NCI-H1417 (cell line): Measurements from ENCODE around the gene STK36.
A peak's percentile ranks its signal among the peaks of the same experiment; 100 is the strongest.

Experiments used
- DNase-seq, 3 experiments: peaks; one replicate each; lab custom pipeline; 2025; lab: John Stamatoyannopoulos, UW

The STK36 gene

GRCh38 chr2:218659988-218660358 is 11.9 kb upstream of the STK36 start:
- DNase-seq = no peak

DNA sequence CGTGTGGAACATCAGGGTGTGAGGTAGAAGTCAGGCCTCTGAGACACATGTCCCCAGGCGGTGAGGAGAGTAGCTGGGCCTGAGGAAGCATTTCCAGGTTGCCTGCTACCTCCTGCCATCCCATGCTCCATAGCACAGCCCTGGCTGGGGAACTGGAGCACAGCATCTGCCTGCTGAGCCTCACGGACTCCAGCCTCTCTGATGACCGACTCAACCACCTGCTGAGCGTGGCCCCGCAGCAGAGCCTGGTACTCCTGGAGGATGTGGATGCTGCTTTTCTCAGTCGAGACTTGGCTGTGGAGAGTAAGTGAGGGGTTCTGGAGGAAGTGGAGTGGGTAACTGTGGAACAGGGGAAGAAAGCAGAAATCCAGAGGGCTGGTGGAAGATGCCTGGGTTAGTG is 9.5 kb upstream of the STK36 start:
- DNase-seq = no peak

DNA sequence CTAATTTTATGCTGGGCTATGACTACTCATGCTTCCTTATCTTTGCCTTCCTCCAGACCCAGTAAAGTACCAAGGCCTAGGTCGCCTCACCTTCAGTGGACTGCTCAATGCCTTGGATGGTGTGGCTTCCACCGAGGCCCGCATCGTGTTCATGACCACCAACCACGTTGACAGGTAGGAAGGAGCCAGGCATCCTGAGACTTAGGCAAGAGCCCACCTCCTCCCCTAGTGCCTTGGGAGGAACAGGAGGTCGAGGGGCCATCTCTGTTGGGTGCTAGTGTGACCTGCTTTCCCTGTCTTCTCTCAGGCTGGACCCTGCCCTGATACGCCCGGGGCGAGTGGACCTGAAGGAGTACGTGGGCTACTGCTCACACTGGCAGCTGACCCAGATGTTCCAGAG is 9.1 kb upstream of the STK36 start:
- DNase-seq = no peak

GRCh38 chr2:218663901-218664300 is 8.0 kb upstream of the STK36 start:
- DNase-seq = no peak

DNA sequence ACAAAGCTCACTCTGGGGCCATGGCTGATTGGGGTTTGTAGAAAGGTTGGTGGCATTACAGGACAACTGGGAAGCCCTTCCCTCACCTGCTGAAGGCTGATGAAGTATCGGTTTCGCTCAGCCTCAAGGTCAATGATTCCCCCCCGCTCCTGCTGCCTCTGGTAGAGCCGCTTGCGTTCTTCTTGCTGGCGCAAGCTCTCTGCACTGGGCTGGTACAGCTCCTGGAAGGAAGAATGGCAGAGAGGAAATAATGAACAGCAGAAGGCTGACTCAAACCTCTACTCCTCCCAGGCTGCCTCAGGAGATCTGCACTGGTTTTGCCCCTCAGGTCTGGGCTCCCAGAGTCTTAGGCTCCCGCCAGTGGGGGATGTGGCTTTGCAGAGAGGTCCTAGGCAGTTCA is 7.2 kb upstream of the STK36 start:
- no peak for DNase-seq

DNA sequence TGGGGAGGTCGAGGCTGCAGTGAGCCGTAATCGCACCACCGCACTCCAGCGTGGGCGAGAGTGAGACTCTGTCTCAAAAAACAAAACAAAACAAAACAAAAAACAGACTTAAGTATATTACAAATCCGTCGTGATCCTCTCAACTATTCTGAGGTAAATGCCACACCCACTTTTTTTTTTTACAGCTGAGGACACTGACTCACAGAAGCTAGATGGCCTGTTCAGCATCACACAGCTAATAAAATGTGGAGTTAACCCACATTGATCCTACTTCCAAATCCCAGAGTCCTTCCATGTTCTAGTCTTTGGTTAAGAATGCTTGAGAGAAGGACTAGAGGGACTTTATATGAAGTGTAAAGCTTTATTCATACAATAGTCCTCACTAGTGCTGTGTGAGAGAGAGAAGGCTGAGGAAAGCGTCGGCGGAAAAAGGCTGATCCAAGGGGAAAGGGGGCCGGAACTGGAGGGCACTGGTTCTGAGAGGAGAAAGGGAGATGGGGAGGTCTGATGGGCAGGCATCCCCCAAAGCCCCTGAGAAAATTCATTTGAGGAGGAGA is 711 bp upstream of the STK36 start:
- DNase-seq = peak in 1 of 3 experiments; percentile 34

GRCh38 chr2:218679119-218679518 is 7.2 kb downstream of the STK36 start:
- no peak for DNase-seq

DNA sequence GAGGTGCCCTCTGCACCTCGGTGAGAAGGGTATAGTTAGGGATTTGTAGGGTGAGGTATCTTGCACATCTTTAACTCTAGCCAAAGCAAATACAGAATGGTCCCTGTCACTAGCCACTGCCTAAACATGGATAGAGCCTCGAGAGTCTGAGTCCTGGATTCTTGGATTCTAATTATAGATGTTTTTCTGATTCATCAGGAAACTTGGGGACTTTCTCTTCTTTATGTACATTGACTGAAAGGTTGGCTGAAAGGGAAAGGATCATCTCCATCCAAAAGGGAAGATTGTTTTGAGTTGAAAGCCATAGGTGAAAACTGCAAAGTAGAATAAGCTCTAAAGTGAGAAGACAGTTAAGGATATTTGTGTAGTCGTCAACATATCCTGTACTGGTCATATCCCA is 8.2 kb downstream of the STK36 start:
- DNase-seq = no peak

DNA sequence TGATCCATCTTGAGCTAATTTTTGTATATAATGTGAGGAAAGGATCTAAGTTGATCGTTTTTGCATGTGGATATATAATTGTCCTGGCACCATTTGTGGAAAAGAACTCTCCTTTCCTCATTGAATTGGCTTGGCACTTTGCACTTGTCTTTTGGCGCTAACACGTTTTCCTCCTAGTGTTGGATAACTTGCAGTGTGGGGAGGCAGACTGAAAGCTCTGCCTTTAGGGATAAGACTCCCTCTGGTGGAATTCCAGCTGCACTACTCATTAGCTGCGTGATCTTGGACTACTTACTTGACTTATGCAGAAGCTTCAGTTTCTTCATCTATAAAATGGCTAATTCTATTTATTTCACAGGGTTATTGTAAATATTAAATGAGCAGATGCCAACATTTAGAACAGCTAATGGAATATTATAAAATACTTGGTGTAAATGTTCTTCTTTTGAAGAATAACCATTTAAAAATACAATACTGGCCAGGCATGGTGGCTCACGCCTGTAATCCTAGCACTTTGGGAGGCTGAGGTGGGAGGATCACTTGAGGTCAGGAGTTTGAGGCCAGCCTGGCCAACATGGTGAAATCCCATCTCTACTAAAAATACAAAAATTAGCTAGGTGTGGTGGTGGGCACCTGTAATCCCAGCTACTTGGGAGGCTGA is 15.6 kb downstream of the STK36 start:
- peak; percentile 17 to 71 (median 25) for DNase-seq

DNA sequence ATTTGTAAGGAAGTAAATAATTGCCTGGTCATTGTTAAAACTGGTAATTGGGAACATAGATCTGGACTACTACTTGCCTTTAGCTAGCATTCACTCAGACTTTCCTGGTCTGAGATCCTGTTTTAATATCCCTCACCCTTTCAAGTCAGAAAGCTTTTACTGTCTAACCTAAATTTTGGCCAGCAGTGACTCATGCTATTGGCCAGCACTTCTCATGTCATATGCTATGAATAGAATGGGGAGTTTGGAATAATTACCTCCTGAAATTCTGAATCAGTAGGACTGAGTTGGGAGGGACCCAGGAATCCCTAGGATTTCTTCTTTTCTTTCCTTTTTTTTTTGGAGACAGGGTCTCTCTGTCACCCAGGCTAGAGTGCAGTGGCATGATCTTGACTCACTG is 19.3 kb downstream of the STK36 start:
- DNase-seq = no peak

DNA sequence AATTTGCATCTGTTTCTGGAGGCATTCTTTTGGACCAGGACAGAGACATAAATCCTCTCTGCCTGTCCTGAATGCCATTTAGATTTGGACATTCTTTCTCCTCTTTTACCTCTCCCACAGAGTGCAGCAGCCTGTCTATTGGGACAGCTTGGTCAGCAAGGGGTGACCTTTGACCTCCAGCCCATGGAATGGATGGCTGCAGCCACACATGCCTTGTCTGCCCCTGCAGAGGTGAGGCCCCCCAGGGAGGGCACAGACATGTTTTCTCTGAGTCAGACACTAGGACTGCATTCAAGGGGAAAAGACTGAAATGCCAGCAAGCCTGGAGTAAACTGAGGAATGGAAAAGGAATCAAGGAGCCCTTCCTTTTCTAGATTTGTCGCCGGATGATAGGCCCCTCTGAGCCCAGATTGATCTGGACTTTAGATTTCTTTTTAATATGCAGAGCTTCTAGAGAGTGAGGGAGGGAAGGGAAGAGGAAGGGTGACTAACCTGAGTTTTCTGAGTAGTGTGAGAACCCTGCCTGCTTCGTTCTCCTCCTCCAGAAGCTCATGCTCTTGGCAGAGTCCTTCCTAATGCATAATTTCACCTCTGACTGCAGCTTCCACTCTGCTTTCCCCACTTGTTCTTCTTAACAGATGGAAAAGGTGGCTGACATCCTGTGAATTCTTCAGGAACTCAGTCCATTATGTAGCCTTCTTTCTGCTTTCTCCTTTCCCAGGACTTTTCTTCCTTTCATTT is 22.7 kb downstream of the STK36 start:
- no peak for DNase-seq

- DNase-seq = no peak
Observed at GRCh38 chr2:218698885-218699284, 27.0 kb downstream of the STK36 start.

- no peak for DNase-seq
Observed at GRCh38 chr2:218701806-218702205, 29.9 kb downstream of the STK36 start.

GRCh38 chr2:218703341-218703740 is 31.5 kb downstream of the STK36 start:
- DNase-seq = no peak

GRCh38 chr2:218708086-218708485 is 36.2 kb downstream of the STK36 start:
- no peak for DNase-seq

DNA sequence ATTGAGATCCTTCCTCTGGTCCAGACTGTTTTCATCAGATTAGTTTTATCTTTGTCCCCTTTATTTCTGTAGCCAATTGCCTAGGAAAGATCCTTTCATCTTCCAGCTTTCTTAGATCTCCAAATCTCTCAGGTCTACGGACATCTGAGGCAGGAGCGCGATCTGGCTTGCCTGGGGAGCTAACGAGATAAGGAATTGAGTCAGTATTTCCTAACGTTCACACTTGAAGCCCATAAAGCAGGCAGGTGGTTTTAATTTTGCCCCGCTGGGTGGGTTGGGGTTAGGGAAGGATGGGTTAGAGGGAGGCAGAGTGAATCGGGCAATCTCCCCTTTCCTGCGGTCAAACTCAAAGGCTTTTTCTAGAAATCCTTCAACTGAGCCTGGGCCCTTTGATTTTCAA is 38.0 kb downstream of the STK36 start:
- DNase-seq = no peak

GRCh38 chr2:218710334-218710686 is 38.4 kb downstream of the STK36 start:
- DNase-seq = no peak

- DNase-seq = peak; percentile 90 to 97 (median 94)
Observed at GRCh38 chr2:218710687-218711549, 39.0 kb downstream of the STK36 start, which contains the start of gene TTLL4. Gene TTLL4, plus strand, starts transcription at chr2:218710835. Its CDS starts 26,842 bp downstream, at chr2:218737677.

DNA sequence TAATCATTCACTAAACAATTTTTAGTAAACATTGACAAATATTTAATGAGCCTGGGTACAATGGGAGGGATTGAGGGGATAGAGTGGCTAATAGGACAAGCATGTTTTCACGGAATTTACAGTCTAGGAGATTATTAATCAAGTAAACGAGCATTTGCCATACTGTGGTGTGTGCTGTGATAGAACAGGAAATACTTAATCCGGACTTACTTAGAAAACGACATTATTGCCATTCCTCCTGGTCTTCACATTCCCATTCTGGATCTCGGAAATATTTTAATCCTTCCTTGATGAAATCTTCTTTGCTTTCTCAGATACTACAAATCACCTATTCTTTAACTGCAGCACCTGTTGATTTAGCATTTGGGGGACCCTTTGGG is 39.7 kb downstream of the STK36 start:
- DNase-seq = no peak

GRCh38 chr2:218713922-218714321 is 42.0 kb downstream of the STK36 start:
- DNase-seq = no peak

DNA sequence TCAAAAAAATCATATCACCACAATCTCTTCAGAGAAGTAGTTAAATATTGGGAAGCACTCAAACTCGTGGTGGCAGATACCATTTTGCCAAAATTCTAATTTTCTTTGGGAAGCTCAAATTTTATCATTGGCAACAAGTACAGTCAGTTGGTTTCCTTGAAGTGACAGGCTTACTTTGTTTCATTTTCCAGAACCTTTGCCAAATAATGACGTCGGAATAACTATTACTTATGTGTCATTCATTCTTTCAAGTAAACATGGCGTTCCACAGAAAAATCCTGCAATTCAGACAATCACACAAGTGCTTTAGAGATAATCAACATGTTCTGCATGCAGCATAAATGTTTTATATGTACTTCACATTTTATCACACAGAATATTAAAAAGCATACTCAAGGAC is 44.2 kb downstream of the STK36 start:
- no peak for DNase-seq

- no peak for DNase-seq
Observed at GRCh38 chr2:218717262-218717661, 45.4 kb downstream of the STK36 start.

DNA sequence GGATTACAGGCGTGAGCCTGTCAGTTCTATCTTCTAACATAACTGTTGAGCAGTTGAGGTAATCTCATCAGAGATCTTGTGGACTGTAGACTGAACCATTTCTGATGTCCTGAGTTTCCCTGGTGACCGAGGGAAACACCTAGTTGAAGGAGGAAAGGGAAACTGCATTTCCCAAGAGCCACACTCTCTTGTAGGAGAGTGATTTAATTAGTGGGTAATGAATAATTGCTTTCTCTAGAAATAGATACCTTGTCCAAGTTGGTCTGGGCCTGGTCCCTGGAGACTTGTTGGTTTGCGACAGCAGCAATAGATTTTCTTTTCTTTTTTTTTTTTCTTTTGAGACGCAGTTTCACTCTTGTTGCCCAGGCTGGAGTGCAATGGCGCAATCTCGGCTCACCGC is 46.2 kb downstream of the STK36 start:
- no peak for DNase-seq
